DMS153 (cell line): Measurements from ENCODE around the gene AUTS2.

Experiments
- DNase-seq: peaks from one replicate; lab custom pipeline; 2025; lab: John Stamatoyannopoulos, UW

The AUTS2 gene

DNA sequence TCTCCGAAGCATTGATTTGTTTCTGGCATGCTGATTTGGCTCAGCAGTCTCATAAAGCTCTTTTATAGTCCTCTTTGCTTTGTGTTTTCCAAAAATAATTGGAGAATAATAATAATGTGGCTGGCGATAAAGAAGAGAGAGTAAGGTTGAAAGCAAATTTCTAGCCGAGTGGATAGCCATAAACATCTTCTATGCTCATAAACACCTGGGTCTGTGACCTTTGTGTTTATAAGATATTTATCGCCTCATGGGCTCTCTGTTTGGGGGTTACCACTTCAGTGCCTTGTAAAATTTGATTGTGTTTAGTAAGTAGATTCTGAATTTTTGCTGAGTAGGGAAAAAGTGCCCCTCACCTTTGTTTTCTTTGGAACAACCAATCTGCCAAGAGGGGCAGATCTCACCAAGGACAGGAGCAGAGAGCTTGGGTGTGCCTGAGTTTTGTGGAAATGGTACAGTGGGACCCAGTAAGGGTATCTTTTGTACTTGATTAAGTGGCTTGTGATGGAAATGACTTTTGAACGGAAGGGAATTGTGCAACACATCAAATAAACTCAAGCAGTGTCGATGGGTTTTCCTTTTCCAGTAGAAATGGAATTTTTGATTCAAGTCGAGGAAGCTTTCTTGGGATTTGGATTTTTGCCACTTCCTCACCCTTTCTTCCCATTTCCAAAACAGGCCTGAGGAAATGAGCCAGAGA is 220.5 kb downstream of the AUTS2 start:
- no peak for DNase-seq

DNA sequence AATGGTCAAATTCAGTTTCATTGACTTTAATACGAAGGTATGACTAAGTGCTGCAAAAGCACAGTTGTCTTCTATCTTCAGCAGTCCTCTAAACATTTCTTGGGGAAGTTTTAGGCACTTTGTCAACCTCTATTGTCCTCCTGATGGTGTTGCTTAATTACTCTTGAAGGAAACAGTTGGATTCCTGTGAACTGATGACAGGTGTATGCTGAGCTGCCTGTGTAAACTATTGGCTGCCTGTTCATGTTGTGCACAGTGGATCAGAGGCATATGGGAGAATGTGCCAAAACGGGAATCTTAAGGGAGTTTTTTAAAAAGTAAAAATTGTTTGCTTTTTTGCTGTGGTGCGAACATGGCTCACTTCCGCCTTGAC is 221.0 kb downstream of the AUTS2 start:
- DNase-seq, result no peak

DNA sequence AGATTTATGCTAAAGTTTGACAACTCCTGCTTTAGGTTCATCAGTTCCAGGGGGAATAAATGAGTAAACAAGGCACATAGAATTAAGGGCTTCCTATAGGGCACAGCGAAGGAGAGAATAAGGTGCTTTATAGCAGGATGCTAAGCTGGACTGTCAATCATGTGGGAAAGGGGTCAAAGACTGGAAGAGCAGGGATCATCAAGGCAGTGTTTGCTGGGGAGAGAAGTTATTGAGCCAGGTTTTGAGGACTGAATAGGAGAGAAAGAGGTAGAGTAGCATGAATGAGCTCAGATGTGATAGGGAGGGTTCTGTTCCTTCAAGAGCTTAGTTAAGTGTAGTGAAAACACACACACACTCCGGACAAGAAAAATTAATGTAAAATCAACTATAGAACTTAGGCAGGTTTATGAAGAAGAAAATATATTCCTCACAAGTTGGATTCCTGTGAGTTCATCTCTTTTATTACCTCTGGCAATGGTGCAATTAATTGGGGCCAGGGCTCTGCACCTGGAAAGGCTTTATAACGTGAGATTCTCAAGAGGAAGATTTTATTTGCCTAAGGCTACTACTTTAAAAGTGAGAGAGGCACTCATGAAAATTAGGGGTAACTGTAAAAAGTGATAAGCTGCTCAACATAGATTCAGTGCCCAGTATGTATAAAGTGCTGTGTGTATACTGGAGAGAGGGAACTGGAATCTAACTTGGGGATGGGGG is 222.4 kb downstream of the AUTS2 start:
- no peak for DNase-seq

DNA sequence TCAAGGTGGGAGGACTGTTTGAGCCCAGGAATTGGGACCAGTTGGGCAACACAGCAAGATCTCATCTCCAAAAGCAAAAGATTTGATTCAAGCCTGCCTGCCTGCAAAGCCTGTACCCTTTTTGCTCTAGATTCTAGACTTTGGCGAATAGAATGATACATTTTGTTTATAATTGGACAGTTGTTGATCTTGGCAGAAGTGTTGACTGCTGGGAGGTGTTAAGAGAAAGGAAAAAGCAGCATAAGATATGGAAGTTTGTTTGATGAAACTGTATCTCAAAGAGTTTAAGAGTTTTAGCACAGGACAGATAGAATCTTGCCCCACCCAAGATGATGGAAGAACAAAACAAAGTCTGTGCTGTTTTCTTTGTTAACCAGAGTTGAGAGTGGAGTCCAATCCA is 224.1 kb downstream of the AUTS2 start:
- no peak for DNase-seq

DNA sequence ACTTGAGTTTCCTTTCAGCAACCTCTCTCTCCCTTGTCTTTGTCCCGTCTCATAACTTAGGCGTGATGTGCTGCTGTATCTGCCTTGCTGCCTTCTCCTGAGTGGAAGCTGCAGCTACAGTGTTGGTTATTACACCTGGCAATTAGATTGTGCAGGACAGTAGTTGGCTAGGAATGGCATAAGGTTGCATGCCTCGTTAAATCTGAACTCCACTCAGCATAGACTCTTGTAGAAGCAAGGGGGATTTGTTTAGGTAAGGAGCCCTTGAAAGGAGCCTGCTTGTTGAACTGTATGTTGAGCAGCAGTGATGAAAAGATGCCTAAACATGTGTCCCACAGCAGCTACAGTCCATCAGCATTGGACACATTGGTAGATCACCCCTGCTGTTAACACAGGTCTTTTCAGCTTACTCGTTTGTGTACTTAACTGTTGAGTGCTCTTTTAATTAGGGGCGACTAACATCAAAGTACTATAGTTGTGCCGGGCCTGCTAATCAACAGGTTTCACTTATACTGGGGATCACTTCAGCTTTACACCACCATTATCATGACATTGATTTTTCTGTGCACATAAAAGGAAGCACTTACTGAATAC is 225.0 kb downstream of the AUTS2 start:
- DNase-seq, result peak; percentile 93

DNA sequence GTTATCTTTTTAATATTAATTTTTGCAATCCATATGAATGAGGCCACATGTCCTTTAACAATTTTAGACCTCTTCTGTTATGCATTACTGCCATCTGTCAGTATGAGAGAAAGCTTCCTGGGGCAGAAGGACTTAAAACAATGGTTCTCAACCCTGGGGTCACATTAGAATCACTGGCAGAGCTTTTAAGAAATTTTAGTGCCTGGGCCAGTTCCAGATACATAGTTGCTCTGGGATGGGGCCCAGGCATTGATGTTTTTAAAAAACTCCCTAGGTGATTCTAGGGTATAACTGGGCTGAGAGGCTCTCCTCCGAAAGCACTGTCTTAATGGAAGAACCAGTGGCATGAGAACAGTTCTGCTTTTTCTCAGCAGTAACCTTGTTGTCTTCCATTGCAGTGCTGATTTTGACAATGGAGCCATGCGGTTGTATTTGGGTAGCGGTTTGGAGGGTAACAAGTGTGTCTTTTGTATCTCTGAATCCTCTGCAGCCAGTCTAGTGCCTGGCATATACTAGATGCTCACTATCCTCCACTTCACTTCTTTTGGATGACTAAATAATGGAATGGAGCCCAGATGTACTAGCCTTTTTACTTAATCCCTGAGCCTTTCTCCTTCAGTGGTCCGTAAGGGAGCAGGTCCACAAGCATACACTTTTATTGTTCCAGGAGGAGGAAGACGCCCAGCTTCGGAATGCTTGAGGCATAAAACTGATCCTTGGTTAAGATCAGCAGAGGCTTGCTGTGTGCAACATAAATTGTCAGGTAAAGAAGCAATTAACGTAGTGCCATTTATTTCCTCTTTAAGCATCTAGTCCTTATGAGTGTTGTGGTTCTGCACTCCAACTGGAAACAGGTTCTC is 227.1 kb downstream of the AUTS2 start:
- no peak for DNase-seq

DNA sequence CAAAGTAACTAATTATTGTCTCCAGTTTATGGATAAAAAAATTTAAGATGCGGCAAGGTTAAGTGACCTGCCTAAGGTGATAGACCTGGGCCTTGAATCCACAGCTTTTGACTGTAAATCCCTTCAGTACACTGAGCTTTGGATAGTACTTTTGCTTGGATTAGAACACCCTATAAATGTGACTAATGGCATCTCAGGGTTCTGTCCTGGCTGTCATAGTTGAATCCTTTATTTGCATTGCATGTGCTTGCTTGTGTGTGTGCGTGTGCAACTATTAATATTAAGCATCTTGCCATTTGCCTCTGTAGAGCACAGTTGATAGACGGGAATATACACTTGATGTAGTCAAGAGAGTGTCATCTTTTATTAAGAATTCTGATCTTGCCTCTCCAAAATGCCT is 228.0 kb downstream of the AUTS2 start:
- DNase-seq, result no peak

DNA sequence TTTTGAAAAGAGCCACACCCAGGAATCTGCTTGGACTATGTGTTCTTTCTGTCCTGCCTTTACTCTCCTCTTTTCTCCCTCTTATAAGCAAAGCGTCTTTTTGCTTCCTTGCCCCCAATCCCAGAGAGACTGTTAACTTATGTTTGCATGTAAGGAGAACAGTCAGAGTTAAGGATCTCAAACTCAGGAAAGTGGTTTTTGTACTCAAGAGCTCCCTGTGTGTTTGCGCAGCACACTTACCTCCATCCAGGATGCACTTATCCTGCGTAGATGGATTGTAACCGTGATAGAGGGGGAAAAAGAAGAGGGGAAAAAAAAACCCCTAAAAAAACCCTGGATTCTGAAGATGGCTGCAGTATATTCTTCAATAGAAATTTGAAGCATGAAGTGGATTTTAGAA is 228.9 kb downstream of the AUTS2 start:
- no peak for DNase-seq

DNA sequence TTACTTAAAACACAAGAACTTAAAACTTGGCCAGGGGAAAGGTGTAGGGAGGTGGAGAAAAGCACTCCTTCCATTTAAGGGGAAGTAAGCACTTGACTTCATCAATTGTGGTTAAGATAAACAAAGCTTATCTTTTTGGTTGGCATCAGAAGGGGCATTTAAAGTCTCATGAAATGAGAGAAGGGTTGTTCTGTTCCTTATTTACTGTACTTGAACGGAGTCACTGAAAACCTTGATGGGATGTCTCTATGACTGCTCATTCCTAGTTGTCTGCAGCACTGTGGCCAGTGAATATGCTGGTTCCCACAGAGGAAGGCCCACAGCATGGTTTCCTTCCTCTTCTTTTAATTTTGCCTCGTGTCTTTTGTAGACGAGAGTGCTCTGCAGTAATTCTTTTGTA is 229.3 kb downstream of the AUTS2 start:
- peak; percentile 51 for DNase-seq

DNA sequence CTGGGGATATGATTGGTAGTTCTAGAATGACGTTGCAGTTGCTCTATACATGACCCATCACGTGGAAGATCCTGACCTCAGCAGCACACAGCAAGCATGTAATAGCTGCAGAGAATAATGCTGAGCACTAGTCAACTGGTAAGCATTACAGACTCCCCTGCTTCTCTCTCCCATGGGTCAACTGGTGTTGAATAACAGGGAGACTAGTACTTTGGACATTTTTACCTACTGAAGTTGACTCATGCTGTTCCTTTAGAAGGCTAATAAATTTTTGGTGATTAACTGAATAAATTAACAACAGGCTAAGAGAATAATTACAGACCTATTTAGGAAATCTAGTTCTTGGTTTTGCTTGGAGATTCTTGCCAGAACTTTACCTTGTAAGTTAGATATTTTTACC is 234.1 kb downstream of the AUTS2 start:
- DNase-seq, result no peak

DNA sequence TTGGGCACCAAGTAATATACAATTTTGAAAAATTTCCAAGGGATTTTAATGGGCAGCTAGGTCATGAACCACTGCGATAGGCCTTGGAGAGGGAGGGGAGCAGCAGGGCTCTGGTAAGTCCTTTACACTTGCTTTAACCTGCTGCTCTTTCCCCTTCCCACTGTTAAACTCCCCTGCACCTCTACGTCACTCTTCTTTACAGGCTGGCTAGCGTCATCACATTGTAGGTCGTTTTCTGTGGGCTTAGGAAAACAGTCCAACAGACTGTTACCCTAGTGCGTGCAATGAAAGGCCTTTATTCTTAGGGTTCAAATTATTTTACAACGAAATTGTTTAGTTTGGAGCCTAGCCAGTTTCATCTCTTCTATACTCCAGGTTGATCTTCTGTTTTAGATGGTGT is 235.7 kb downstream of the AUTS2 start:
- peak; percentile 82 for DNase-seq

DNA sequence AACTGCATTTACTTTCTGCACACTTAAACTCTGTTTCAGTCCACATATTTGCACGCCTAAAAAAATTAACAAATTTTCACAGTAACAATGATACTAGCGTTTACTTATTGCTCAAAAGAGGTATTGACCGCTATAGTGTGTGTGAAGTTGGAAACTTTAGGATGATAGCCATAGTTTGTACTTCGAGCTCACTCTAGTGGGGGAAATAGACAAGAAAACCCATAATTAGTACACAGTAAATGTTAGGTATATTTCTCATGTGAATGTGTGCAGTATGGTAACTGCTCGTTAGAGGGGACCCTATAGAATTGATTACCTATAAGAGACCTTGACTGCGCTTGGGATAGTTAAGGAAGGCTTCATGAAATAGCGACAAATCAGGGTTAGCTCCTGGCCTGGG is 238.4 kb downstream of the AUTS2 start:
- no peak for DNase-seq

DNA sequence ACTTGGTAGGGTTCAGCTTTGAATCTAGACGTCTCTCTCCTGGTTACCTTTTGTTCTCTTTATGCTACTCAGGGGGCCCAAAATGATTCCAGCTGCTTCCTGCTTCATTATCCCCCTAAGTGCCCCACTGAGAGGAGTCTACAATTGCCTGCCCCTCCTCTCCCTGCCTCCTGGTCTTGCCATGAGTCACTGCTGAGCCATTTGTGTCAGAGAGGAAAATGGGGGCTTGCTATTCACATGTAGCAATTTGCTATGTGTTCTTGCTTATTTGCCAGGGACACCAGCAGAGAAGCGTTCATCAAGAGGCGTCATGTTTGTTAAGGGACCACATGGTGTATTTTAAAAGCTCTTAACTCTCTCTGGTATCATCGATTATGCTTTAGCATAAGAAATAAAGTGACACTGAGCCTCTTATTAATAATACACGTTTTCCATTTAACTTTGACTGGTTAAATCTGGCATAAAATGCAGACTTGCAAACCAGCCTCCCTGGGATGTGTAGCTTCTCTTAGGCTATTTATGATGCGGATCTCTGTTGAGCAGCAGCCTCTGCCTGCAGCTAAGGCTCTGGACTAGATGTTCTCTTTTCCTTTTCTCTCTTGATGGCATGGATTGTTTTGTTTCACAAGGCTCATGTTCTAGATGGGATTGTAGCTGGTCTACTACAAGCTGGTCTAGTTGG is 239.3 kb downstream of the AUTS2 start:
- DNase-seq, result peak; percentile 92

DNA sequence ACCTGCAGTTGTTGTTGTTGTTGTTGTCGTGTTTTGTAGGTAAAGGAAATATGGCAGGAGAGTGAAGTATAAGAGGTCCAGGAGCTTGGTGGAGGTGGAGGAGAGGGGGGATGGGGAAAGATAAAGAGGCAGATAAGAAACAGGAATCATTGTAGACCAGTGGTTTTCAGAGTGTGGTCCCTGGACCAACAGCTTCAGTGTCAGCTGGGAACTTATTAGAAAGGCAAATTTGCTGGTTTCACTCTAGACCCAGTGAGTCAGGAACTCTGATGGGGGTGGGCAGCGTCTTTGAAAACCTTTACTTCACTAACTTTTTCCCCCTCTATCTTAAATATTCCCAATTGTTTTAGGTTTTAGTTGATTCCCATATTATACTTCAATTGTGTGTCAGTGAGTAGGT is 241.5 kb downstream of the AUTS2 start:
- DNase-seq, result no peak

DNA sequence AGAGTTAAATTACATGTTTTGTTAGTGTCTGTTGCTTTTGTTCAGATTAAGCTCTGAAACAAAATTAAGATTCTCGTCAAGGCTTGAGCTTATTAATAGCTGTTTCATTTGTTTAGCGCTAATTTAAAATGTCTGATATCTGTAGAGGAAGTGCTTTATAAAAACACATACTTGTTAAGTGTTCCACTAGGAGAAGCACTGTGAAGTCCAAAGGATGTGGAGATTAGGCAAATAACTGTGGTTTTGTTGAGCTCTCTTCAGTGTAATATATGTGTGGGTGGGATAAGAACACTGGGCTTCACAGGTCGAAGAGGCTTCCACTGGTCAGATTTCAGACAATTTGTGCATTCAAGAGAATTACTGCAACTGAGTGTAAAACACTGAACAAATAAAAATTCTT is 242.0 kb downstream of the AUTS2 start:
- no peak for DNase-seq

DNA sequence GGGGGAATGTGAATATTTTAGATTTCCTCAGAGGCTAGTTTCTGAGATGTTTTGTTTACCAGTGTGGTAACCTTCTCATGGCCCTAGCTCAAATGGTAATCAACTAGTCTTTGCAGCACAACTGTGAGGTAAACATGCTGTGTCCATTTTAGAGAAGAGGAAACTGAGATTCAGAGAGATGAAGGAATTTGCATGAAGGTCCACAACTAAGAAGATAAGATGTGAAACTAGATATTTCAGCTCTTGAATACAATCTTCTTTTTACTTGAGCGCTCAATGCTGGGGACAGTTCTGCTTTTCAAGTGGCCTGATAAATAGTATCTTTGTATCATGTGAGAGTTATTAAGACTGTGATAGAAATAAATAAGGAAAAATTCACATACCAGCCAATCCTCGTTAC is 245.4 kb downstream of the AUTS2 start:
- no peak for DNase-seq

DNA sequence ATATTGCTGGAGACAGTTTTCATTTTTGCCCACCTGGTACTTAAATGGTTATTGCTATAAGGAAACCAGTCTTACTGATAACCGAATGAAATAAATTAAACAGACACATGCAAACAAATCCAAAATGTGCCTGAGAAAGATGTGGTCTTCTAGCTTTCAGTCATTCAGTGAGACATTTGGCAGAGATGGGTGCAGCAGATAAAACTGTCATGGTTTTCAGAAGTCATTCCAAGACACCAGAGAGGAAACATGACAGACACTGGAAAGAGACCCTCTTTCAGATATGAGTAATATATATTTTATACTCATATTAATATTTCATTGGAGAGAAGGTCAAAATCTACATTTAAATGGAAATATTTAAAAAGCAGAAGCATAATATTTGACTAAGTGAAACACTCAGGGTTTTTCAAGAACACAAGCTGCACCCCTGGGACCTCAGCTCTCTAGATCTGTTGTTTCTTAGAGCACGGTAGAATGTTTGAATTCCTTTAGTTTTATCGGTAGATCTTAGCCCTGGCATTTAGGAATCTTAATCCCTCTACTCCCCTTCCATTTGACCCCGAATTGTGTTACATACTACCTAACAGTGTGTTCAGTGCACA is 246.1 kb downstream of the AUTS2 start:
- DNase-seq, result no peak

DNA sequence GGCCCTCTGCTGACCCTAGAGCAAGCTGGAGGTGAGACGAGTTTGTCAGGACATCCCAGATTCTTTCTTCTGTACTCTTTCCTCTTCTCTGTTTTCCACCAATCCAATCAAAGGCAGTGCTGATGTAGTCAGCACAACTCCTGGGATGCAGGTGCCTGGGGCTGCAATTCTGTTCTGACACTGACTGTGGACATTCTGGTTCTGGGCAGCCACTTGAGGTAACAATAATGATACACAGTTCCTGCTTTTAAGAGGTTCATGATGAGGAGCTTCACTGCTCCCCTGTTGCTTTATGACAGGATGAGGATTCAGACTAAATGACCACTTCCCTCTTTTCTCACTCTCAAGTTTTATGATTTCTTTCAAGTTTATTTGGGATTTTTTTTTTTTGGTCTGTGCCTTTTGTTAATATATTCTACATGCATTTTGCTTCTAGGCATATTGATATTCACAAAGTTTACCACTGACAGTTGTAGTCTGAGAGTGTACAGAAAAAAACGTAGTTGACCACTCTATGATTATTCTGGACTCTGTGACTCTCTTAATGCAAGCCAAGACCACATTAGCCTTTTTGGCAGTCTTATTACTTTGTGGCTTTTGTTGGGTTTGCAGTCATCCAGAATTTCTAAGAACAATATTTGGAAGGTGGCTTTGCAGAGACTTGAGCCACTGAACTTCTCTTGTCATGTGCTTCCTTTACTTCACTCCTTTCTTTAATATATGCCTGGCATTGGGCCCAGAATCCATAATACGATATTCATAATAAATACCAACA is 247.6 kb downstream of the AUTS2 start:
- DNase-seq, result peak; percentile 80

DNA sequence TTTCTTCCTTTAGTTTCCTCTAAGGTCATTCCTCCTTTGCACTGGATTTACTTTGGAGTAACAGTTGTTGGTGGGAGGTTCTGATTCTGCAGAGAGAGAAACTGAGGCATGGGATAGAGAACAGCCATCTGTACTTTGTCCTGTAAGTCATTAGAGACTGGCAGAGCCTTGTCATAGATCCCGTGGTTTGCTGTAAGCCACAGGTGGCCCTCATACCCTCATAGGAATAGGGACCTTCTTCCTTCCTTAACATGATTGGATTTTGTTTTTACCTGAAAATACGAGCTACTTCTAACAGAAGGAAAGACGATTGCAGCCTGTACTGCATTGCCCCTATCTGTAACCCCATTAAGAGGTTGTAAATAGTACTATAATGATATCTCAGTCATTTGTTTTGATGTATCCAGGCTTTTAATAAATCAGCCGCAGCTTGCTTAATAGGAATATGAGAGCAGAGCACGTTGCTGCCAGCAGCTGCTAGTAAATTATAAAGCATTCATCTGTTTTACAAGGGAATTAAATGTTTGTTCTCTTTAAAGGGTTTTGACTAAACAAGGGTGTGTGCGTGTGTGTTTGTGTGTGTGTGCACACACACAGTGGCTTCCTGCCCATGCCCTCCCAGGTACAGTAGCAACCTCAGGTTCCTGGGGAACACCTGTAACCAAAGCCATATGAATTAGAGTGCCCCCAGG is 249.8 kb downstream of the AUTS2 start:
- DNase-seq, result peak; percentile 98

DNA sequence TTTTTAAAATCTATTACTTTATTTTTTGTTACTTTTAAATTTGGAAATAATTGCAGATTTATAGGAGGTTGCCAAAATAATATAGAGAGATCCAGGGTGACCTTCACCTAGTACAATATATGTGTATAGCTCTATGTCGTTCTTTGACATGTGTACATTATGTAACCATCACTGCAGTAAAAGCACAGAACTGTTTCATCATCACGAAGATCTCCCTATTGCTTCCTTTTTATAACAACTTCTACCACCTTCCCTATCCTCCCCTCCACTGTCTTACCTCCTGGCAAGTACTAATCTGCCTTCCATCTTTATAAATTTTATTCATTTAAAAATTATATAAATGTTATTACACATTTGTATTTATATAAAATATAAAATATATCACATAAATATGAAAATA is 251.0 kb downstream of the AUTS2 start:
- DNase-seq, result no peak
